Endothelial cell of umbilical vein (primary cell): ENCODE data around the gene MYH14. TPM values are rescaled to one million over a fixed set of nuclear protein-coding genes. Genes with fewer than 3 reads are reported as not detected.

ENCODE experiments used
- BruUV-seq: library from RNA; stranded (reverse); fragments of 400-500 nt; replicated peaks from 2 replicates; lab custom pipeline; 2021; lab: Mats Ljungman, UMichigan
- CTCF ChIA-PET: fragments of 300-600, 350-600 bp; sonication (Branson Sonifier 250); formaldehyde crosslinking; loops from one replicate; lab custom pipeline; 2021; ENCODE audit warnings: antibody characterized with exemption, inconsistent platforms; lab: Charles Lee
- POLR2A ChIA-PET: fragments of 300-600, 350-600 bp; sonication (Branson Sonifier 250); formaldehyde crosslinking; loops from one replicate; lab custom pipeline; 2021; ENCODE audit warnings: antibody characterized with exemption, inconsistent platforms; lab: Charles Lee
- DNase-seq: peaks from one replicate; pipeline ENCODE4 v3.0.0-alpha.2; 2011; ENCODE audit warnings: low read depth, low spot score
- FAIRE-seq: peaks from 2 replicates; lab custom pipeline; 2011; peaks lifted over from hg19 to GRCh38; lab: Jason Lieb, UNC
- H2AFZ ChIP-seq: 2 replicates; pipeline ENCODE4 v1.6.0; 2012; ENCODE audit warnings: low read depth, low read length, control low read depth, inconsistent platforms
- H3K27ac ChIP-seq: 2 replicates; pipeline ENCODE4 v1.5.1; 2011; ENCODE audit warnings: low read depth, mild to moderate bottlenecking, control low read depth, low read length, moderate library complexity; ENCODE audit not compliant: insufficient read depth
- H3K27me3 ChIP-seq, 2 experiments: 2 replicates each; pipeline versions ENCODE4 v1.6.0 to v1.6.1; 2011; ENCODE audit warnings: low read length in 2 of 2, mixed read lengths in 1 of 2; ENCODE audit not compliant: control insufficient read depth in 2 of 2, insufficient read depth in 2 of 2
- H3K36me3 ChIP-seq, 2 experiments: 2 replicates in 1 of 2; 3 replicates in 1 of 2; pipeline ENCODE4 v1.5.1; 2011; ENCODE audit warnings: low read length in 2 of 2, mild to moderate bottlenecking in 1 of 2, moderate library complexity in 1 of 2; ENCODE audit not compliant: control insufficient read depth in 2 of 2, insufficient read depth in 2 of 2; ENCODE audit errors: extremely low read depth in 1 of 2
- H3K4me1 ChIP-seq: 3 replicates; pipeline ENCODE4 v1.5.1; 2011; ENCODE audit warnings: mild to moderate bottlenecking, low read length; ENCODE audit not compliant: control insufficient read depth, insufficient read depth; ENCODE audit errors: extremely low read depth
- H3K4me2 ChIP-seq: 2 replicates; pipeline ENCODE4 v1.6.1; 2011; ENCODE audit warnings: low read length, control low read depth, mixed read lengths; ENCODE audit not compliant: insufficient read depth
- H3K4me3 ChIP-seq, 3 experiments: fragments of 200-600 bp in 1 of 3; sonication (generic), shearing (Covaris generic) in 1 of 3; replicated peaks in 1 of 3; 2 replicates each; pipeline ENCODE4 v1.5.1; 2011 to 2016; ENCODE audit warnings: control low read depth in 3 of 3, low read length in 3 of 3, mild to moderate bottlenecking in 2 of 3, inconsistent platforms in 1 of 3, low read depth in 1 of 3, moderate library complexity in 1 of 3; ENCODE audit not compliant: insufficient read depth in 1 of 3
- H3K79me2 ChIP-seq: 2 replicates; pipeline ENCODE4 v1.6.0; 2012; ENCODE audit warnings: low read length, inconsistent platforms; ENCODE audit not compliant: control insufficient read depth, insufficient read depth
- H3K9ac ChIP-seq: replicated peaks from 2 replicates; pipeline ENCODE3; 2011; ENCODE audit warnings: low read length, control low read depth; ENCODE audit not compliant: insufficient read depth; ENCODE audit errors: extremely low read depth
- H3K9me1 ChIP-seq: replicated peaks from 3 replicates; pipeline ENCODE4 v1.6.0; 2011; ENCODE audit warnings: mild to moderate bottlenecking, low read length; ENCODE audit not compliant: control insufficient read depth, insufficient read depth; ENCODE audit errors: extremely low read depth
- H3K9me3 ChIP-seq: replicated peaks from 2 replicates; pipeline ENCODE4 v1.5.1; 2012; ENCODE audit warnings: low read length, inconsistent platforms; ENCODE audit not compliant: control insufficient read depth, insufficient read depth
- H4K20me1 ChIP-seq: replicated peaks from 2 replicates; pipeline ENCODE3; 2011; ENCODE audit warnings: mild to moderate bottlenecking, low read length; ENCODE audit not compliant: control insufficient read depth, insufficient read depth; ENCODE audit errors: extremely low read depth
- CTCF ChIP-seq, 2 donors: IDR thresholded peaks; 1 replicate in 1 of 2; 2 replicates in 1 of 2; pipeline ENCODE4 v1.5.1; 2011; ENCODE audit warnings: low read length in 2 of 2, mild to moderate bottlenecking in 2 of 2, moderate library complexity in 2 of 2, control low read depth in 1 of 2, inconsistent platforms in 1 of 2, low read depth in 1 of 2; ENCODE audit not compliant: insufficient read depth in 1 of 2; ENCODE audit errors: extremely low read depth in 1 of 2
- EZH2 ChIP-seq: IDR thresholded peaks from 2 replicates; pipeline ENCODE4 v1.6.1; 2012; ENCODE audit warnings: borderline replicate concordance, low read depth, mild to moderate bottlenecking, moderate library complexity, low read length, inconsistent platforms; ENCODE audit not compliant: severe bottlenecking
- FOS ChIP-seq: IDR thresholded peaks from 2 replicates; pipeline ENCODE4 v1.6.1; 2011; ENCODE audit warnings: mild to moderate bottlenecking, low read length, moderate library complexity, borderline replicate concordance; ENCODE audit not compliant: insufficient read depth
- GATA2 ChIP-seq: IDR thresholded peaks from 2 replicates; pipeline ENCODE4 v1.7.0; 2011; ENCODE audit warnings: low read depth, mild to moderate bottlenecking, moderate library complexity, mixed read lengths, low read length; ENCODE audit not compliant: insufficient read length, insufficient read depth
- JUN ChIP-seq: IDR thresholded peaks from 2 replicates; pipeline ENCODE4 v1.6.1; 2011; ENCODE audit warnings: borderline replicate concordance, low read depth; ENCODE audit not compliant: insufficient read length, insufficient read depth
- MYC ChIP-seq: IDR thresholded peaks from one replicate; pipeline ENCODE4 v1.6.1; 2011; ENCODE audit warnings: mild to moderate bottlenecking, low read depth, low read length
- POLR2A ChIP-seq: IDR thresholded peaks from 2 replicates; pipeline ENCODE4 v1.6.1; 2012; ENCODE audit warnings: low read depth, mild to moderate bottlenecking, control low read depth, low read length
- POLR2AphosphoS5 ChIP-seq: IDR thresholded peaks from 2 replicates; pipeline ENCODE4 v1.6.1; 2012; ENCODE audit warnings: low read depth, mild to moderate bottlenecking, control low read depth, low read length, moderate library complexity; ENCODE audit not compliant: insufficient read depth
- dilution Hi-C: fragments of 300-500 bp; cut with MboI; formaldehyde crosslinking; loops from one replicate; pipeline ENCODE4 v1.15.0; 2019; ENCODE audit warnings: low sequenced_read_pairs; ENCODE audit not compliant: extremely low pct_ligation_motif_present
- intact Hi-C: fragments of 100-400 bp; cut with micrococcal nuclease; formaldehyde crosslinking; loops from one replicate; pipeline ENCODE4 v1.10.0; 2022
- polyA plus RNA-seq, 4 experiments: library from polyadenylated mRNA; depleted of rRNA in 3 of 4; stranded (reverse) in 3 of 4; unstranded in 1 of 4; fragments of >200 nt; gene quantifications; 2 replicates each; pipeline versions ENCODE4 v1.2.1 to v1.2.3, GENCODE V29; 2011 to 2012; ENCODE audit warnings: missing spikeins in 1 of 4
- total RNA-seq: library from RNA; stranded (reverse); gene quantifications from 2 replicates; pipeline ENCODE4 v1.2.3, GENCODE V29; 2021
- TF ChIP-seq, protein P1 (sequence below): IDR thresholded peaks from 2 replicates; pipeline ENCODE4 v1.6.1; 2011; ENCODE audit not compliant: insufficient read depth, insufficient read length

The MYH14 gene
- total and polyA plus RNA-seq, 2 donors (not counting 3 experiments of a cell fraction or from before 2014, with no cell fraction given): 0.13 TPM; not detected in 1

DNA sequence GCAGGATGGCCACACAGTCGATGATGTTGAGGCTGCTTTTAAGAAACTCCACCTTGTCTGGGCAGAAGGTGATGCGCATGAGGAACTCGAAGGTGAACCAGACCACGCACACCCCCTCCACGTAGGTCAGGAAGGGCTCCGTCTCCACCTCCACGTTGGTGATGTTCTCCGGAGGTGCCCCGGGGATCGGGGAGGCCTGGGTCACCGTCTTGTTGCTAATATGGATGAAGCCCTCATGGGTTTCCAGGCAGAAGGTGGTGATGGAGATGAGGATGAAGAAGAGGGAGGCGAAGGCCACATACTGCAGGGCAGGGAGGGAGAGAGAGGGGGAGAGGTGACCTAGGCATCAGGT is 120.3 kb downstream of the MYH14 start:
- H3K27ac ChIP-seq: no peak overlapping the region
- no peak overlapping the region for H3K4me2 ChIP-seq
- peaks cover 2% of the 10 kb centered on the region for H3K4me1 ChIP-seq
- no peaks in the 10 kb centered on the region for H3K9me3 ChIP-seq
- no peaks in the 10 kb centered on the region for H3K9me1 ChIP-seq
- CTCF ChIA-PET: interaction anchor here (0.9 to 1.0 kb wide), 2 partner anchors 69 to 71 kb away, joined by 3 to 5 read pairs; no protein-coding TSS in a partner anchor
- H3K4me3 ChIP-seq: no peak overlapping the region
- no peak overlapping the region for H2AFZ ChIP-seq
- no peaks in the 10 kb centered on the region for H4K20me1 ChIP-seq
- no peaks in the 10 kb centered on the region for H3K36me3 ChIP-seq
- TF ChIP-seq POLR2AphosphoS5 (no peak), GATA2 (no peak), EZH2 (no peak), CTCF (IDR thresholded peaks at IDR 0.05; ENCODE audit: extremely low read depth in 1 of 2, insufficient read depth in 1 of 2, low read depth in 1 of 2, low read length in 2 of 2) (no peak), JUN (no peak), MYC (no peak), POLR2A (no peak), FOS (no peak)
- TF ChIP-seq, protein P1, sequence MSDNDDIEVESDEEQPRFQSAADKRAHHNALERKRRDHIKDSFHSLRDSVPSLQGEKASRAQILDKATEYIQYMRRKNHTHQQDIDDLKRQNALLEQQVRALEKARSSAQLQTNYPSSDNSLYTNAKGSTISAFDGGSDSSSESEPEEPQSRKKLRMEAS: no peak
- DNase-seq (no peak), FAIRE-seq (no peak)
- no TSS peak for BruUV-seq
- no peak overlapping the region for H3K9ac ChIP-seq
- intact Hi-C loops: no loop called here
- peaks cover 21% of the 10 kb centered on the region in 2 experiments for H3K27me3 ChIP-seq
- dilution Hi-C loops: no loop called here
- H3K79me2 ChIP-seq: no peaks in the 10 kb centered on the region
- POLR2A ChIA-PET: no interaction called here
